Lower lobe of right lung (tissue), 2 donors: ENCODE data around the gene PACSIN2. TPM values are rescaled to one million over a fixed set of nuclear protein-coding genes. Genes with fewer than 3 reads are reported as not detected.

ENCODE experiments used
- ATAC-seq, 2 donors: fragments of 200-7000 bp; cut with Tn5 transposase; one replicate each; pipeline ENCODE4 v1.9.1; 2020 to 2022; ENCODE audit warnings: mild to moderate bottlenecking in 2 of 2, moderate library complexity in 2 of 2
- DNase-seq: peaks from one replicate; pipeline ENCODE4 v3.0.0-alpha.2; 2020
- H3K27ac ChIP-seq: fragments of 200-600 bp; one replicate; pipeline ENCODE4 v1.8.0; 2022
- H3K27me3 ChIP-seq: fragments of 200-600 bp; one replicate; pipeline ENCODE4 v1.8.0; 2022; ENCODE audit warnings: low read depth
- H3K36me3 ChIP-seq: fragments of 200-600 bp; one replicate; pipeline ENCODE4 v1.8.0; 2022; ENCODE audit warnings: mild to moderate bottlenecking
- H3K4me1 ChIP-seq: fragments of 200-600 bp; one replicate; pipeline ENCODE4 v1.8.0; 2022
- H3K4me3 ChIP-seq: fragments of 200-600 bp; one replicate; pipeline ENCODE4 v1.8.0; 2022; ENCODE audit warnings: mild to moderate bottlenecking
- H3K9me3 ChIP-seq: fragments of 200-600 bp; one replicate; pipeline ENCODE4 v1.8.0; 2022
- intact Hi-C: fragments of 100-400 bp; cut with DNase I; formaldehyde crosslinking; loops from one replicate; pipeline ENCODE4 v1.11.0; 2022
- total RNA-seq: library from RNA; stranded (reverse); fragmentation: NEBNext Ultra II Directional; extraction: Animal tissue kit (Norgen Biotek cat#: 25700); gene quantifications from one replicate; pipeline ENCODE4 v1.2.1, GENCODE V29; 2021
- TF ChIP-seq, protein P1 (sequence below): fragments of 200-600 bp; IDR thresholded peaks from one replicate; pipeline ENCODE4 v1.8.0; 2022; ENCODE audit warnings: antibody characterized with exemption, mild to moderate bottlenecking
- donor health status: DM: no; HTN: yes; CAD: no; lungs with severe emphysema.

Gene PACSIN2
- total RNA-seq, 1 donor from 2014 or later = 104 TPM

DNA sequence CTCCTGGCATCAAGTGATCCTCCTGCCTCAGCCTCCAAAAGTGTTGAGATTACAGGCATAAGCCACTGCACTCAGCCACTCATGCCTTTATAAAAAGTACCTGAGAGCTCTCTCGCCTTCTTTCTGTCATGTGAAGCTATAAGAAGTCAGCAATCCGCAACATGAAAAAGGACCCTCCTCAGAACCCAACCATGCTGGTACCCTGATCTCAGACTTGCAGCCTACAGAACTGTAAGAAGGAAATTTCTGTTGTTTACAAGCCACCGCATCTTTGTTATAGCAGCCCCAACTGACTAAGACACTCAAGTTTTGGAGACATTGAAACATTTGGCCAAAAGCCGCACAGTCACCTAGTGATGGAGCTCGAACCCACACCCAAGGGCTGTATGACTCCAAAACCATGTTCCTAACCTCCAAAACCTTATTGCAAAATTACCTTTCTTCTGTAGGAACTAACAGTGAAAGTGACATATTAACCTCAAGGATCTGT lies 8.9 kb downstream of the PACSIN2 start:
- DNase-seq (no peak), ATAC-seq (no peak)
- H3K9me3 ChIP-seq = no peaks in the 10 kb centered on the region
- H3K27me3 ChIP-seq = no peaks in the 10 kb centered on the region
- no peak overlapping the region for H3K4me3 ChIP-seq
- peak overlapping the region; percentile 66 for H3K27ac ChIP-seq
- H3K4me1 ChIP-seq = peaks cover 79% of the 10 kb centered on the region
- intact Hi-C loops = no loop called here
- H3K36me3 ChIP-seq = no peaks in the 10 kb centered on the region
- TF ChIP-seq, protein P1, sequence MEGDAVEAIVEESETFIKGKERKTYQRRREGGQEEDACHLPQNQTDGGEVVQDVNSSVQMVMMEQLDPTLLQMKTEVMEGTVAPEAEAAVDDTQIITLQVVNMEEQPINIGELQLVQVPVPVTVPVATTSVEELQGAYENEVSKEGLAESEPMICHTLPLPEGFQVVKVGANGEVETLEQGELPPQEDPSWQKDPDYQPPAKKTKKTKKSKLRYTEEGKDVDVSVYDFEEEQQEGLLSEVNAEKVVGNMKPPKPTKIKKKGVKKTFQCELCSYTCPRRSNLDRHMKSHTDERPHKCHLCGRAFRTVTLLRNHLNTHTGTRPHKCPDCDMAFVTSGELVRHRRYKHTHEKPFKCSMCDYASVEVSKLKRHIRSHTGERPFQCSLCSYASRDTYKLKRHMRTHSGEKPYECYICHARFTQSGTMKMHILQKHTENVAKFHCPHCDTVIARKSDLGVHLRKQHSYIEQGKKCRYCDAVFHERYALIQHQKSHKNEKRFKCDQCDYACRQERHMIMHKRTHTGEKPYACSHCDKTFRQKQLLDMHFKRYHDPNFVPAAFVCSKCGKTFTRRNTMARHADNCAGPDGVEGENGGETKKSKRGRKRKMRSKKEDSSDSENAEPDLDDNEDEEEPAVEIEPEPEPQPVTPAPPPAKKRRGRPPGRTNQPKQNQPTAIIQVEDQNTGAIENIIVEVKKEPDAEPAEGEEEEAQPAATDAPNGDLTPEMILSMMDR = no peak

DNA sequence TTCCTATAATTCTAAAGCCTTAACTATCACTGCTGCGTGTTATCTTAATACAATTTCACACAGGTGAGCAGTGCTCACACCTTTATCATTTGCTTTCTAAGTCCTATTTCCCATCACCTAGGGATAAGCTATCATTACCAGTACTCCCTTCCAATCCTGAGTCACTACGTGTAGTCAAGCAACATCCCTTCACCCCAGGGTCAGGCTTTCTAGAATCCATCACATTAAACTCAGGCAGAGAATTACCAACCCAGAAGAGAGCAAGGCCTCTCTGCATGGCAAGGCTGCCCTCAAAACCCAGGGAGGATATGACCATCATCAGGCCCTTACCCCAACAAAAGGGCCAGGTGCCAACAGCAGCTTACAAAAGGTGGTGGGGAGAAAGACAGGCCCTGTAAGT lies 9.8 kb downstream of the PACSIN2 start:
- H3K4me1 ChIP-seq = peaks cover 89% of the 10 kb centered on the region
- intact Hi-C loops = no loop called here
- no peaks in the 10 kb centered on the region for H3K27me3 ChIP-seq
- H3K4me3 ChIP-seq = no peak overlapping the region
- H3K9me3 ChIP-seq = no peaks in the 10 kb centered on the region
- no peaks in the 10 kb centered on the region for H3K36me3 ChIP-seq
- no peak overlapping the region for H3K27ac ChIP-seq
- DNase-seq (peak; percentile 9), ATAC-seq (no peak)
- TF ChIP-seq, protein P1 = no peak

DNA sequence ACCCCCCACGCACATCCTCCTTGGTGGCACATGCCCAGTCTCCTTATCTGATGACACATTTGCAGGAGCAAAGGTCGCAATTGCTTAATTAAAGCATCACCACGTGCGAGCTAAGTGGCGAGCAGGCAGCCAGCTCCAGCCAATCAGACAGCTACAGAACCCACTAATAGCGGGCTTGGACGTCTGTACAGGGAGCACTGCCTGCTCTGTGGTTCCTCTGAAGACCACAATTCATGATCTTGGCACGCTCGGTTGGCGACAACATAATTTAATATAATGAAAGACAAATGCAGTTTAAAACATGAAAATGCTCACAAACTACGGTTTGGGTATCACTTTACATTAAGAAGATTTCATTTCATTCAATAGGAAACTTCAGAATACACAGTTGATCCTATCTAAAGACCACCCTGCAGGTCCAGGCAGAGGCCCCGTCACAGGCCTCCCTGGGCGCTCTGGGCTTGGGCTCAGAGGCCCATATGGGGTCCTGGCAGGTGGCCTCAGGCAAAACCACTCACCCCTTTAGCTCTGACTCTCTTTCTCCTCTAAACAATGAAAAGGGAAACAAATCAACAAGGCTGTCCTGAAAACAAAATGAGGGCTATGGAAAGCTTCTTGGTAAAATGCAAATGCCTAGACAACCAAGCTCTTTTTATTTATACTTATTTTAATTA lies 10.4 kb downstream of the PACSIN2 start:
- intact Hi-C loops = no loop called here
- no peaks in the 10 kb centered on the region for H3K9me3 ChIP-seq
- TF ChIP-seq, protein P1 = no peak
- DNase-seq (peak; percentile 59), ATAC-seq (no peak)
- H3K27me3 ChIP-seq = no peaks in the 10 kb centered on the region
- H3K4me3 ChIP-seq = no peak overlapping the region
- H3K27ac ChIP-seq = peak overlapping the region; percentile 20
- H3K36me3 ChIP-seq = no peaks in the 10 kb centered on the region
- peaks cover 91% of the 10 kb centered on the region for H3K4me1 ChIP-seq

DNA sequence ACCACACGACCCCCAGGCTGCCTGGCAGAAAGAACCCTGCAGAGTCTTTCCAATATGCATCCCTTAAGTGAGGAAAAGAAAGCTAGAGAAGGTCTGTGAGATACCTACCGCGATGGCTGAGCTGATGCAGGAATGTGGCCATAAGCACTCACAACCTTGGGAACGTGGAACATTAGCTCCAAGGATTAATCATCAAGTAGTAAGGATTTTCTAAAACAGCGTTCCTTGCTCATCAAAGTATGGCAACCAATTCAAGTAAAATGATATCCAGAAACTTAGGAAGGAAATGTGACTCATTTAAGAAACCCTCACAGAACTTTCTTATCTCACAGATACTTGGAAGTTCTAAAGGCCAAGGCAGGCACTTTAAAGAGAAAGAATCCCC lies 12.8 kb downstream of the PACSIN2 start:
- peak overlapping the region; percentile 17 for H3K4me3 ChIP-seq
- peak overlapping the region; percentile 59 for H3K27ac ChIP-seq
- ATAC-seq (no peak), DNase-seq (no peak)
- H3K9me3 ChIP-seq = no peaks in the 10 kb centered on the region
- no peaks in the 10 kb centered on the region for H3K36me3 ChIP-seq
- peaks cover 80% of the 10 kb centered on the region for H3K4me1 ChIP-seq
- TF ChIP-seq, protein P1 = no peak
- H3K27me3 ChIP-seq = no peaks in the 10 kb centered on the region
- intact Hi-C loops = no loop called here

DNA sequence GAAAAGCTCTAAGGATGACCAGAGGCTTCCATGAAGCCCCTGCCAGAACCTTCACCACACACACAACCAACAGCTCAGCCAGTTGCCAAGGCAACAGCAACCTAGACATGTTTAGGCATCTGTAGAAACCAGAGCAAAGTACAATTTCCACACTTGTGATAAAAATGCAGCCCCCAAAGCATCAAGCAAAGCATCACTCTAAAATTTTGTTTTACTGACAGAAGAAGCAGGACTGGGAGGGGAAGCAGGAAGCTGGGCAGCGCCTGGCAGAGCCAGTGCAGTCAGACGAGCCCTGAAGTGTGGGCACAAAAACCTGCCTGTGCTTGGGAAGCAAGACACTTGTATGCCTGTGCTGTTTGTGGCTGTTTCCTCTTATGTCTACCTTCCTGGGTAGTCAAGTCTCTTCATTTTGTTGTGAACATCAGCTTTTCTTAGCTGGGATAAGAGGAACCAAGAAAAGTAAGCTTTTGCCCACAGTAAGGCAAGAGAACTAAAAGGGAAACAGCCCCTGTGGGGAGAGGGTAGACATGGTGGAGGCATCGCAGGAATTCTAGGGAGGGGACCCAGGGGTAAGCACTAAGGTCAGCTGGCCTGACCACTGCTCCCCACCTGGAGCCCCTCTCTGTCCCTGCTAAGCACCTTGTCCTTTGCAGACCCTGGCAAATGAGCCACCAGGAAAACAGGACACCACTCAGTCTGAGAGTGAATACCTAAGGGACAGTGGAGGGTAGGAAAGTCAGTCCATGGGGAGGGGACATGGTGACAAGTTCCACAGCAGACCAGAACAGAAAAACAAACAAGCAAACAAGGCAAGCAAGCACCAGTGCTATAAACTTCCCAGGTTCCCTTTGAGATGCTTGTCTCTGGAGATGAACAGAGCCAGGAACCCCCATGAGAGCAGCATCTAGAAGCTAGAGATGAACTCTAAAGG lies 13.4 kb downstream of the PACSIN2 start:
- Histone ChIP-seq H3K4me3 (peak overlapping the region; percentile 17), H3K36me3 (no peaks in the 10 kb centered on the region), H3K9me3 (no peaks in the 10 kb centered on the region), H3K4me1 (peaks cover 84% of the 10 kb centered on the region), H3K27ac (peak overlapping the region; percentile 59), H3K27me3 (no peaks in the 10 kb centered on the region)
- DNase-seq (peak; percentile 67), ATAC-seq (peak; percentile 65)
- TF ChIP-seq, protein P1 = no peak
- intact Hi-C loops = no loop called here
